Cardiac muscle cell (in vitro differentiated cells and primary cell): ENCODE results near the gene CAT. TPM values are rescaled to one million over a fixed set of nuclear protein-coding genes. Genes with fewer than 3 reads are reported as not detected.

ENCODE experiments used
- DNase-seq, 2 donors: peaks; one replicate each; pipeline versions ENCODE4 v3.0.0 to v3.0.0-alpha.2; 2010 to 2017; ENCODE audit warnings: low read depth in 1 of 2, low spot score in 1 of 2
- H3K27ac ChIP-seq: fragments of 200-600 bp; sonication (generic); 2 replicates; pipeline ENCODE4 v1.5.1; 2016
- H3K27me3 ChIP-seq: fragments of 200-600 bp; sonication (generic); 2 replicates; pipeline ENCODE4 v1.6.0; 2016; ENCODE audit warnings: control low read depth
- H3K36me3 ChIP-seq: fragments of 200-600 bp; sonication (generic); 2 replicates; pipeline ENCODE4 v1.5.1; 2016; ENCODE audit warnings: control low read depth
- H3K4me1 ChIP-seq: fragments of 200-600 bp; sonication (generic); 2 replicates; pipeline ENCODE4 v1.8.1; 2017; ENCODE audit warnings: low read depth, mild to moderate bottlenecking, mixed run types
- H3K4me3 ChIP-seq: fragments of 200-600 bp; sonication (generic); 2 replicates; pipeline ENCODE4 v1.5.1; 2016; ENCODE audit warnings: mild to moderate bottlenecking
- H3K9me3 ChIP-seq: fragments of 200-600 bp; sonication (generic); 2 replicates; pipeline ENCODE4 v1.5.1; 2017; ENCODE audit warnings: low read depth, mild to moderate bottlenecking, control low read depth
- polyA plus RNA-seq: library from polyadenylated mRNA; unstranded; fragments of >200 nt; fragmentation: Nextera tagmentation; extraction: Ambion mirVana; gene quantifications from 2 replicates; pipeline ENCODE4 v1.2.1, GENCODE V29; 2016
- total RNA-seq: library from RNA; depleted of rRNA; stranded (reverse); fragments of >200 nt; gene quantifications from 2 replicates; pipeline ENCODE4 v1.2.3, GENCODE V29; 2016
- TF ChIP-seq, protein P1 (sequence below): IDR thresholded peaks from 2 replicates; pipeline ENCODE4 v1.5.1; 2012; ENCODE audit warnings: low read depth, mild to moderate bottlenecking, low read length

CAT gene
- total RNA-seq (29.3 and 50.1 TPM in 2 replicates), polyA plus RNA-seq (27.1 and 56.7 TPM in 2 replicates)

GRCh38 chr11:34438529-34439507 lies at the start of gene CAT:
CAT (plus strand) TSS chr11:34438934; CDS start chr11:34439014, 80 bp downstream.
- H3K4me3 ChIP-seq = peak within 1 kb of the TSS; percentile 74
- peak; percentile 97 to 99 for DNase-seq

DNA sequence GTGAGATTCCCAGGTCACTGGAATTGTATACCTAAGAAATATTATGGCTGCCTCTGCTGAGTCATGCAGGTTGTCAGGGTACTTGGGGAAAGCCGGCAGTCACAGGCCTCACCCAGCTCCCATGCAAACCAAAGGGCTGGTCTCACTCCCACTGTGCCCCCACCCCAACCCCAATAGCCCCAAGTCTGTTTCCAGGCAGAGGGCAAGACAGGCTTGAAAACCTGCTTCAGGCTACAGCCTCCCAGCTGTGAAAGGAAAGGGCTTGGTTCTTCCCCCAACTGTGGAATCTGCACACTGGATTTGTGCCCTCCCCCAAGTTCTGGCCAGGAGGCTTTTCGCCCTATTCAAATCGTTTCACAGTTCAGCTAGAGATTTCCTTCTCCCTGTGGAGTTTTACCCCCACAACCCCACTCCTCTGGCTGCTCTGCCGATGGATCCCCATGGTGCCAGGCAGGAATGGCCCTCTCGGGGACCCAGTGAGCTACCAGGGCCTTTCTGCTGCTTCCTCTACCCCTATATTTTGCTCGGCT lies 43.9 kb upstream of the CAT start:
- Histone ChIP-seq H3K27me3 (no peaks in the 10 kb centered on the region), H3K36me3 (no peaks in the 10 kb centered on the region), H3K27ac (no peak overlapping the region), H3K9me3 (no peaks in the 10 kb centered on the region), H3K4me3 (no peak overlapping the region), H3K4me1 (no peaks in the 10 kb centered on the region)
- DNase-seq = no peak
- TF ChIP-seq, protein P1, sequence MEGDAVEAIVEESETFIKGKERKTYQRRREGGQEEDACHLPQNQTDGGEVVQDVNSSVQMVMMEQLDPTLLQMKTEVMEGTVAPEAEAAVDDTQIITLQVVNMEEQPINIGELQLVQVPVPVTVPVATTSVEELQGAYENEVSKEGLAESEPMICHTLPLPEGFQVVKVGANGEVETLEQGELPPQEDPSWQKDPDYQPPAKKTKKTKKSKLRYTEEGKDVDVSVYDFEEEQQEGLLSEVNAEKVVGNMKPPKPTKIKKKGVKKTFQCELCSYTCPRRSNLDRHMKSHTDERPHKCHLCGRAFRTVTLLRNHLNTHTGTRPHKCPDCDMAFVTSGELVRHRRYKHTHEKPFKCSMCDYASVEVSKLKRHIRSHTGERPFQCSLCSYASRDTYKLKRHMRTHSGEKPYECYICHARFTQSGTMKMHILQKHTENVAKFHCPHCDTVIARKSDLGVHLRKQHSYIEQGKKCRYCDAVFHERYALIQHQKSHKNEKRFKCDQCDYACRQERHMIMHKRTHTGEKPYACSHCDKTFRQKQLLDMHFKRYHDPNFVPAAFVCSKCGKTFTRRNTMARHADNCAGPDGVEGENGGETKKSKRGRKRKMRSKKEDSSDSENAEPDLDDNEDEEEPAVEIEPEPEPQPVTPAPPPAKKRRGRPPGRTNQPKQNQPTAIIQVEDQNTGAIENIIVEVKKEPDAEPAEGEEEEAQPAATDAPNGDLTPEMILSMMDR = no peak

More at GRCh38 chr11:34438529-34439507, at the start of gene CAT:
- TF ChIP-seq, protein P1 = no peak
- Histone ChIP-seq H3K36me3 (no peaks in the 10 kb centered on the region), H3K4me1 (no peaks in the 10 kb centered on the region), H3K9me3 (no peaks in the 10 kb centered on the region), H3K27me3 (no peaks in the 10 kb centered on the region), H3K27ac (peak within 1 kb of the TSS; percentile 89)

- H3K9me3 ChIP-seq = no peaks in the 10 kb centered on the region
- TF ChIP-seq, protein P1 = no peak
- H3K4me3 ChIP-seq = no peak overlapping the region
- no peak overlapping the region for H3K27ac ChIP-seq
- DNase-seq = no peak
- H3K4me1 ChIP-seq = no peaks in the 10 kb centered on the region
- H3K27me3 ChIP-seq = no peaks in the 10 kb centered on the region
- H3K36me3 ChIP-seq = no peaks in the 10 kb centered on the region
Measured at GRCh38 chr11:34395916-34396550, 42.7 kb upstream of the CAT start.

- Histone ChIP-seq H3K36me3 (no peaks in the 10 kb centered on the region), H3K27me3 (no peaks in the 10 kb centered on the region), H3K4me1 (no peaks in the 10 kb centered on the region), H3K4me3 (no peak overlapping the region), H3K9me3 (no peaks in the 10 kb centered on the region), H3K27ac (no peak overlapping the region)
- DNase-seq = no peak
- TF ChIP-seq, protein P1 = no peak
Measured at GRCh38 chr11:34397120-34397519, 41.6 kb upstream of the CAT start.

DNA sequence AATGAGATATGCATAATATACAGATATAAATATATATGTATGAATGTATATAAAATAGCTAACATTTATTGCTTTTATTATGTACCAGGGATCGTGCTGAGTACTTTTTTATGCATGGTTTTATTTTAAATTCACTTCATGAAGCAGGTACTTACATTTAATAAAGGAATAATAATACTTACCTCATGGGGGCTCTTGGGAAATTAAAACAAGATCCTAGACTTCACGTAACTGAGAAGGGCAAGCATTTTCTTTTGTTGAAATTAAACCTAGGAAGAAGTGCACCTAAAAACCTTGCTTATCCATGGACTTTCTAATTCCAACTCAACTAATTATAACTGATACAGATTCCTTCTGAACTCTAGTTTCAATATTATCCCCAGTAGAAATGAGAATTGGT lies 40.9 kb upstream of the CAT start:
- no peak overlapping the region for H3K4me3 ChIP-seq
- no peaks in the 10 kb centered on the region for H3K36me3 ChIP-seq
- H3K27ac ChIP-seq = no peak overlapping the region
- no peaks in the 10 kb centered on the region for H3K9me3 ChIP-seq
- DNase-seq = no peak
- H3K27me3 ChIP-seq = no peaks in the 10 kb centered on the region
- TF ChIP-seq, protein P1 = no peak
- no peaks in the 10 kb centered on the region for H3K4me1 ChIP-seq
